GM12865 (cell line): ENCODE data around the gene STIM2.
A peak's percentile ranks its signal among the peaks of the same experiment; 100 is the strongest.

Source experiments
- DNase-seq: peaks from one replicate; pipeline ENCODE4 v3.0.0; 2010; ENCODE audit warnings: low read depth
- H3K4me3 ChIP-seq: 2 replicates; pipeline ENCODE4 v1.5.1; 2011; ENCODE audit warnings: mild to moderate bottlenecking, low read depth, low read length, control low read depth
- CTCF ChIP-seq: IDR thresholded peaks from 2 replicates; pipeline ENCODE4 v1.5.1; 2011; ENCODE audit warnings: low read length, control low read depth, low read depth, inconsistent platforms; ENCODE audit not compliant: insufficient read depth; ENCODE audit errors: missing control alignments

Gene STIM2

DNA sequence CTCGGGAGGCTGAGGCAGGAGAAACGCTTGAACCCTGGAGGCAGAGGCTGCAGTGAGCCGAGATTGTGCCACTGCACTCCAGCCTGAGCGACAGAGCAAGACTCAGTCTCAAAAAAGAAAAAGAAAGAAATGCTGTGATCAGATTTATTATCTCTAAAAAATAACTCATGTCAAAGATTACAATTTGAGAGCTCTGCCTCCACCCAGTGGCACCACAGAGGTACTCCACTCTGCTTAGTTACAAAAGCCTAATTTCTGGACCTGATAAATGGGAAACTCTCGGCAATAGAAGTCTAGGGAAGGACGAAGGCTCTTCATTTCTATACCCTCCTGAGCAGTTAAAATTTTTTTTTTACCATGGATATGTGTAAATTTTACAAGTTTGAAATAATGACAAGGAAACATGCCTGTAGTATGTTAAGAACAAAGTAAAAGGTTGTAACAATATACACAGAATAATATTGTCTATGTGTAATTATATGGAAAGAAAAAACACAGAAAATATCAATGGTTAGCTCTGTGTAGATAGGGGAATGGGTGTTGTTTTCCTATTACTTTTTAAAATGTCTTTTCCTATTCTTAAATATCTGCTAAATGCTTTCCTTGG, 149.8 kb downstream of the STIM2 start:
- TF ChIP-seq CTCF, result peak; percentile 82
- no peak overlapping the region for H3K4me3 ChIP-seq
- peak; percentile 71 for DNase-seq

DNA sequence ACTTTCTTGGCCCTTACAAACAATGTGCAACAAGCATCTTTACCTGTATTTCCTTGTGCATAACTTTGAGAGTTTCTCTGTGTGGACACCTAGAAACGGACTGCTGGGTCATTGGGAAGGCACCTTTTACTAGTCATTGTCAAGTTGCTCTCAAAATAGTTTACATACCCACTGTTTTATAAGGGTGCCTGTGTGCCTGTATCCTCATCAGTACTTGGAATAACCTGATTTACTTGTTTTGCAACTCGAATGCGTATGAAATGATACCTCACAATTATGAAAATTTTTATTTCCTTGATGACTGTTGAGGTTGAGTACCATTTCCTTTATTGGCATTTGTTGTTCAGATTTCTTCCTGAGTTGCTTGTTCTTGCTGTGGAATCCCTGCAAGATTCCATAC, 150.8 kb downstream of the STIM2 start:
- no peak for TF ChIP-seq CTCF
- DNase-seq, result no peak
- no peak overlapping the region for H3K4me3 ChIP-seq

GRCh38 chr4:27013012-27013411, 152.4 kb downstream of the STIM2 start:
- no peak overlapping the region for H3K4me3 ChIP-seq
- DNase-seq, result no peak
- TF ChIP-seq CTCF, result no peak

DNA sequence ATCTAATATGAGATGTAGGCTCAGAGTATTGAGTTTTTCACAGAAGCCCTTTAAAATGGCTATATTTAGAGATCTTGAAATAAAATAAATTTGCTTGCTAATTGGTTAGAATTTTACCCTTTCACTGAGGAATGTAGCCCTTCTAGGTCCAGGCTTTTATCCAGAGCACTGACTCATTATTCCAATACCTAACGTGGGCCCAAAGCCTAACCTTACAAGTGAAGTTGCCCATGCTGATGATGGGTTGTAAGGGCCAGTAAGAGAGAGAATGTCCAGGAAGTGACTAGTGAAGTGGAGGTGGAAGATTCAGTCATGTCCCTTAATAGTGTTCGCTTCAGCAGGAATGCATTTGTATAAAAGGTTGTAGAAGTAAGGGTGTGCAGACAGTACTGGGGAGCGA, 155.9 kb downstream of the STIM2 start:
- no peak overlapping the region for H3K4me3 ChIP-seq
- no peak for DNase-seq
- TF ChIP-seq CTCF, result no peak

- no peak for DNase-seq
- H3K4me3 ChIP-seq, result no peak overlapping the region
- TF ChIP-seq CTCF, result no peak
Observed at GRCh38 chr4:27017623-27018022, 157.0 kb downstream of the STIM2 start.

DNA sequence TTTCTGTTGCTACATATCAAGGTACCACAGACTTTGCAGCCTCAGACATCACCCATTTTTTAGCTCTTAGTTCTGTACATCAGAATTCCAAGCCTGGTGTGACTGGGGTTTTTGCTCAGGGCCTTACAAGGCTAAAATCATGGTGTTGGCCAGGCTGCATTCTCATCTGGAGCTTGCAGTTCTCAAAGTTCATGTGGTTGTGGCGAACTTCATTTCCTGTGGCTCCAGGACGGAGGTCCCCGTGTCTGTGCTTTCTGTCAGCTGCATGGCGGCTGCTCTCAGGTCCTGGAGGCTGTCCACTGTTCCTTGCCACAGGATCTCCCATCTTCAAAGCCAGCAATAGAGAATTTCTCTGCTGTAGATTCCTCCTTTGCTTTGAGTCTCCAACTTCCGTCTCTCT, 157.4 kb downstream of the STIM2 start:
- no peak for TF ChIP-seq CTCF
- DNase-seq, result no peak
- no peak overlapping the region for H3K4me3 ChIP-seq

- H3K4me3 ChIP-seq, result no peak overlapping the region
- DNase-seq, result no peak
- no peak for TF ChIP-seq CTCF
Observed at GRCh38 chr4:27018910-27019309, 158.3 kb downstream of the STIM2 start.
